ENCODE data around the gene KRTAP10-3. TPM values are rescaled to one million over a fixed set of nuclear protein-coding genes. Genes with fewer than 3 reads are reported as not detected.

KRTAP10-3 gene
- polyA plus RNA-seq, 1 of the 3 experiments (the other 2 are of a cell fraction): not detected

GRCh38 chr21:44544566-44544965 lies 14.0 kb downstream of the KRTAP10-3 start:
- Histone ChIP-seq H3K36me3 (replicated peaks in 1 of 2; ENCODE audit: control insufficient read depth in 1 of 2, insufficient read depth in 2 of 2, low read length in 1 of 2) (no peaks in the 10 kb centered on the region), H3K9me2 (no peaks in the 10 kb centered on the region), H3K4me1 (ENCODE audit: control insufficient read depth in 1 of 2, insufficient read depth in 2 of 2, low read depth in 1 of 2, low read length in 1 of 2) (no peaks in the 10 kb centered on the region), H3K9ac (no peak overlapping the region), H3K27me3 (ENCODE audit: insufficient read depth) (peaks cover 19% of the 10 kb centered on the region; the same call in 1 of the 2 replicates), H3K27ac (ENCODE audit: low read depth in 2 of 2, low read length in 1 of 2) (no peak overlapping the region), H3F3A (replicated peaks; ENCODE audit: insufficient read depth) (no peaks in the 10 kb centered on the region), H3K9me3 (no peaks in the 10 kb centered on the region), H4K20me1 (ENCODE audit: insufficient read depth) (no peaks in the 10 kb centered on the region), H3K4me3 (ENCODE audit: low read depth in 2 of 2, low read length in 1 of 2) (no peak overlapping the region), H2AFZ (ENCODE audit: low read depth) (no peak overlapping the region), H3K79me2 (ENCODE audit: insufficient read depth) (no peaks in the 10 kb centered on the region), H3K4me2 (no peak overlapping the region)
- ChIA-PET POLR2A (interaction anchor here (0.7 kb wide), 1 partner anchor 9 kb away, joined by 5 read pairs; no protein-coding TSS in a partner anchor), CTCF (no interaction called here)
- DNase-seq: no peak
- TF ChIP-seq SIN3A (IDR thresholded peaks at IDR 0.05; ENCODE audit: borderline replicate concordance, low read depth, low read length) (no peak), TEAD4 (IDR thresholded peaks at IDR 0.05; ENCODE audit: borderline replicate concordance, insufficient read depth) (no peak), IRF3 (IDR thresholded peaks at IDR 0.05; ENCODE audit: low read depth, low read length) (no peak), GABPA (IDR thresholded peaks at IDR 0.05; ENCODE audit: low read depth) (no peak), MEF2A (IDR thresholded peaks at IDR 0.05; ENCODE audit: borderline replicate concordance, low read depth) (no peak), RXRA (IDR thresholded peaks at IDR 0.05; ENCODE audit: borderline replicate concordance, low read depth) (no peak), ELF1 (IDR thresholded peaks at IDR 0.05) (no peak), NFIC (IDR thresholded peaks at IDR 0.05; ENCODE audit: borderline replicate concordance) (no peak), ZBTB33 (IDR thresholded peaks at IDR 0.05; ENCODE audit: borderline replicate concordance, low read depth) (no peak), TCF12 (IDR thresholded peaks at IDR 0.05) (no peak), FOXM1 (IDR thresholded peaks at IDR 0.05; ENCODE audit: low read depth) (no peak), GATA2 (CRISPR knock-in tag; IDR thresholded peaks at IDR 0.05) (no peak)
- 0% methylated on average over 3 of the region's 3 CpGs for WGBS (ENCODE audit: low lambda C conversion rate)

GRCh38 chr21:44542716-44543115 lies 15.9 kb downstream of the KRTAP10-3 start:
- Histone ChIP-seq H3F3A (replicated peaks; ENCODE audit: insufficient read depth) (no peaks in the 10 kb centered on the region), H2AFZ (ENCODE audit: low read depth) (no peak overlapping the region), H3K9me3 (no peaks in the 10 kb centered on the region), H3K36me3 (replicated peaks in 1 of 2; ENCODE audit: control insufficient read depth in 1 of 2, insufficient read depth in 2 of 2, low read length in 1 of 2) (no peaks in the 10 kb centered on the region), H3K9me2 (no peaks in the 10 kb centered on the region), H3K27me3 (ENCODE audit: insufficient read depth) (peaks cover 14% of the 10 kb centered on the region; the same call in 1 of the 2 replicates), H3K27ac (ENCODE audit: low read depth in 2 of 2, low read length in 1 of 2) (no peak overlapping the region), H3K9ac (no peak overlapping the region), H4K20me1 (ENCODE audit: insufficient read depth) (no peaks in the 10 kb centered on the region), H3K4me1 (ENCODE audit: control insufficient read depth in 1 of 2, insufficient read depth in 2 of 2, low read depth in 1 of 2, low read length in 1 of 2) (no peaks in the 10 kb centered on the region), H3K79me2 (ENCODE audit: insufficient read depth) (no peaks in the 10 kb centered on the region), H3K4me2 (no peak overlapping the region), H3K4me3 (ENCODE audit: low read depth in 2 of 2, low read length in 1 of 2) (no peak overlapping the region)
- no peak for DNase-seq
- ChIA-PET CTCF (no interaction called here), POLR2A (no interaction called here)
- TF ChIP-seq GABPA (IDR thresholded peaks at IDR 0.05; ENCODE audit: low read depth) (no peak), SIN3A (IDR thresholded peaks at IDR 0.05; ENCODE audit: borderline replicate concordance, low read depth, low read length) (no peak), CHD2 (IDR thresholded peaks at IDR 0.05; ENCODE audit: low read length, partially characterized antibody) (no peak), ELF1 (IDR thresholded peaks at IDR 0.05) (no peak), ZBTB33 (IDR thresholded peaks at IDR 0.05; ENCODE audit: borderline replicate concordance, low read depth) (no peak), CTCF (IDR thresholded peaks at IDR 0.05) (no peak), RAD21 (IDR thresholded peaks at IDR 0.05; ENCODE audit: low read length) (no peak), TEAD4 (IDR thresholded peaks at IDR 0.05; ENCODE audit: borderline replicate concordance, insufficient read depth) (no peak), RXRA (IDR thresholded peaks at IDR 0.05; ENCODE audit: borderline replicate concordance, low read depth) (no peak)
- WGBS (ENCODE audit: low lambda C conversion rate): 0% methylated on average over 1 of the region's 1 CpG

Measured in SK-N-SH (cell line).